Glomerular visceral epithelial cell (primary cell): ENCODE results near the gene RPA1.

ENCODE experiments used
- DNase-seq: peaks from one replicate; pipeline ENCODE4 v3.0.0-alpha.2; 2016; ENCODE audit errors: extremely low spot score

Gene RPA1

DNA sequence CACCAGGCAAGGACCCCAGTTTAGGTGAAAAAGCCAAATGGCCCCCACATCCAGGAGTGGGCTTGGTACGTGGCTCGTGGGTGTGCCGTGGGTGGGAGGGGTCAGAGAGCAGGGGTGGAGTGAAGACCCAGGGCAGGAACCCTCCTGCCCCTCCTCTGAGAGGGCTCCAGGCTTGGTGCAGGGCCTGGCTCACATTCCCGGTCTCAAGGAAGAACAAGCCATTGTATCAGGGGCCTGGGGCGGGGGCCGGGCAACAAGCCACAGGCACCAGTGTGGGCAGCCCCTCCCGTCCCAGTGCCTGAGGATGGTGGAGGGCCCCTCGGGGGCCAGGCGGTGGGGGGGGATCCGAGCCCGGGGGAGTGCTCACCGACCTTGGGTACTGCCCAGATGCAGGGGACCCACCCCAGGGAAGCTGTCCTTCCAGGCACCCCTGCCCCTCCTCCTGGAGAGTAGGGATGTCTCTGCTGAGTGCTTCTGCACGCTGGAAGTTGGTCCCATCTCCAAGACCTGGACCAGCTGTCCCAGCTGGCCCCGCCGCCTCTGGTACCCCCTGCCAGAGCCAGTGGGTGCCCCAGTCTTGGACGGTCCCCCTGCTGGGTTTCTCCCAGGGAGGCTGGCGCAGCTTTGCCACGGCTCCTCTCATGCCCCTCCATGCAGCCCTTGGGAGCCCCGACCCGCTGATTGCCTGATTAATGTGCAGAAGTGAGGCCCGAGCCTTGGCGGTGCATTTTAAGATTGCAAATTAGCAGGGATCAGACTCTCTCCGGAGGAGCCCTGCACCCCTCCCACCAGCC is 111.7 kb downstream of the RPA1 start:
- no peak for DNase-seq

GRCh38 chr17:1942066-1942365 is 112.2 kb downstream of the RPA1 start:
- no peak for DNase-seq

GRCh38 chr17:1942666-1943435 is 113.0 kb downstream of the RPA1 start:
- DNase-seq: no peak

- no peak for DNase-seq
Observed at GRCh38 chr17:1943436-1943831, 113.6 kb downstream of the RPA1 start.

DNA sequence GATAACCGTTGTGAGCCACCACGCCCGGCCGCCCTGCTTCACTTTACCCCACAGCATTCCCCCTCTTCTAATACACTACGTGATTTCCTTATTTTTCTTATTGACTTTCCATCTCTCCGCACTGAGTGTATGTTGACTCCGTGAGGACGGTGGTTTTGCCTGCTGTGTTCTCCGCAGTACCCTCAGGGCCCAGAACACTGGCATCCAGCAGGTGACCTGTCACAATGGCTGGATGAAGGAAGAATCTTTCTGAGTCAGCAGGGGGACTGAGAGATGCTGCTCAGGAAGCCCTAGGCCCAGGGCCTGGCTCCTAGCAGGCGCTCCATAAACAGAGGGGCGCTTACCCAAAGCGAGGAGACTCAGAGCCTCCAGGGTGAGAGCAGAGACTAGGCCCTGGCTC is 115.8 kb downstream of the RPA1 start:
- no peak for DNase-seq

GRCh38 chr17:1946021-1946932 is 116.5 kb downstream of the RPA1 start:
- DNase-seq: no peak

- DNase-seq: no peak
Observed at GRCh38 chr17:1947229-1947742, 117.5 kb downstream of the RPA1 start.

DNA sequence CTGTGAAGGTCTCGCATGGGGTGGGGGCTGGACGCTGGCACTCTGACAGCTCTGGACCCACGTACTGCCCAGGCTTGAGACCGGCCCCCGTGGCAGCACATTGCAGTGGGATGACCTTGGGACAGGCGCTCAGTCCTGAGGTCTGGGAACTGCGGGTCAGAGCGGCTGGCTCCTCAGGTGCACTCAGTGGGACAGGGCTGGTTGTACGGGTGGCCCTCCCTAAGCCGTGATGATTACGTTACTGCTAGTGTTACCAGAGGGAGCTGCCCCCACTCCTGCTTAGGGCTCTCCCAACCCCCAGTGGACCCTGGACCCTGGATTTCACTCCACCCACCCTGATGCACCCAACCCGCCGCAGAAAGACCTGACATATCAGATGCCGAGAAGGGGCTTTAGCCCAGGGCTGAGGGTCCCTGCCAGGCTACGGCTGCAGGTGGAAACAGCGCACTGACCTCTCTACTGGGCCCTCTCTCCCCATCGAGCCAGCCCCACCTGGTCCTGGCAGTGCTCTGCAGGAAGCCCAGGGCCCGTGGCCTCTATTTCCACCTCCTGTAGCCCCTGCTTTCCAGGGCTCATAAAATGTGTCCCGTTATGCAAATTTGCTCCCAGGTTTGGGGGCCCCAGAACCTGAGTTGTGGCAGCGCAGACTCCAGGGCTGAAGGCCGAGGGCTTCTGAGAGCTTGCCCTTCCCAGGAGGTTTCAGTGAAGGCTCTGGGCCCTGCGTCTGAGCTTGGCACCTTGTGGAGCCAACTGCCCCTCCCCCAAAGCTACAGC is 118.1 kb downstream of the RPA1 start:
- DNase-seq: no peak

GRCh38 chr17:1948517-1948825 is 118.7 kb downstream of the RPA1 start:
- no peak for DNase-seq
